SHP77 (cell line): Measurements from ENCODE around the gene NFATC1.
"Not testable (repeated sequence)": the region's sequence is repeated elsewhere in the genome, so short reads cannot be mapped to it uniquely, and the experiment has no call there.

Experiments used
- DNase-seq, 2 experiments: peaks; one replicate each; lab custom pipeline; 2025; lab: John Stamatoyannopoulos, UW

The NFATC1 gene

GRCh38 chr18:79476918-79477571 is 81.3 kb downstream of the NFATC1 start:
- no peak for DNase-seq

- no peak for DNase-seq
These were observed 82.2 kb downstream of the NFATC1 start for GRCh38 chr18:79477711-79478483.

- no peak for DNase-seq
These were observed 82.9 kb downstream of the NFATC1 start for GRCh38 chr18:79478484-79479115.

- DNase-seq = no peak
These were observed 83.5 kb downstream of the NFATC1 start for GRCh38 chr18:79479116-79479760.

- no peak for DNase-seq
These were observed 84.0 kb downstream of the NFATC1 start for GRCh38 chr18:79479761-79480161.

- DNase-seq = no peak
These were observed 84.7 kb downstream of the NFATC1 start for GRCh38 chr18:79480171-79481045.

- DNase-seq = no peak
These were observed 85.5 kb downstream of the NFATC1 start for GRCh38 chr18:79481046-79481790.

GRCh38 chr18:79483393-79483792 is 87.7 kb downstream of the NFATC1 start:
- not testable (repeated sequence) for DNase-seq

- DNase-seq = no peak
These were observed 88.3 kb downstream of the NFATC1 start for GRCh38 chr18:79483971-79484491.

- DNase-seq = no peak
These were observed 89.2 kb downstream of the NFATC1 start for GRCh38 chr18:79484661-79485621.

GRCh38 chr18:79485788-79486355 is 90.1 kb downstream of the NFATC1 start:
- DNase-seq = no peak

- no peak for DNase-seq
These were observed 90.8 kb downstream of the NFATC1 start for GRCh38 chr18:79486356-79487182.

- DNase-seq = no peak
These were observed 91.6 kb downstream of the NFATC1 start for GRCh38 chr18:79487183-79487800.

GRCh38 chr18:79487801-79488201 is 92.1 kb downstream of the NFATC1 start:
- DNase-seq = no peak

- DNase-seq = no peak
These were observed 92.8 kb downstream of the NFATC1 start for GRCh38 chr18:79488311-79489050.

- DNase-seq = no peak
These were observed 93.5 kb downstream of the NFATC1 start for GRCh38 chr18:79489051-79489898.
